Neuronal stem cell (in vitro differentiated cells): Measurements from ENCODE around the gene PRMT9.

Experiments
- DNase-seq: peaks from one replicate; pipeline ENCODE4 v3.0.0-alpha.2; 2013; ENCODE audit warnings: low spot score
- H2AFZ ChIP-seq: one replicate; pipeline ENCODE4 v1.6.1; 2013; ENCODE audit warnings: mild to moderate bottlenecking, low read length, inconsistent platforms
- H2AK5ac ChIP-seq: 2 replicates; pipeline ENCODE4 v1.6.1; 2013; ENCODE audit warnings: low read depth, mild to moderate bottlenecking, inconsistent platforms, low read length, moderate library complexity, mixed read lengths
- H2BK120ac ChIP-seq: 2 replicates; pipeline ENCODE4 v1.6.1; 2013; ENCODE audit warnings: low read depth, mild to moderate bottlenecking, inconsistent platforms, low read length, moderate library complexity, mixed read lengths
- H2BK12ac ChIP-seq: one replicate; pipeline ENCODE4 v1.6.1; 2013; ENCODE audit warnings: low read length, inconsistent platforms
- H2BK15ac ChIP-seq: 2 replicates; pipeline ENCODE4 v1.6.1; 2013; ENCODE audit warnings: mild to moderate bottlenecking, low read length, inconsistent platforms, mixed read lengths
- H2BK5ac ChIP-seq: one replicate; pipeline ENCODE4 v1.6.1; 2013; ENCODE audit warnings: inconsistent platforms, mild to moderate bottlenecking, low read length, moderate library complexity
- H3K14ac ChIP-seq: one replicate; pipeline ENCODE4 v1.6.1; 2013; ENCODE audit warnings: low read length, inconsistent platforms
- H3K18ac ChIP-seq: 2 replicates; pipeline ENCODE4 v1.6.1; 2013; ENCODE audit warnings: low read length, inconsistent platforms
- H3K23ac ChIP-seq: 2 replicates; pipeline ENCODE4 v1.6.1; 2013; ENCODE audit warnings: low read depth, mild to moderate bottlenecking, mixed read lengths, low read length, inconsistent platforms; ENCODE audit not compliant: poor library complexity
- H3K27ac ChIP-seq: replicated peaks from 3 replicates; pipeline ENCODE4 v1.5.1; 2013; ENCODE audit warnings: low read length, inconsistent platforms
- H3K27me3 ChIP-seq, 3 experiments: 2 replicates each; pipeline ENCODE4 v1.6.1; 2013; ENCODE audit warnings: low read length in 3 of 3, mild to moderate bottlenecking in 2 of 3, inconsistent platforms in 1 of 3, low read depth in 1 of 3, mixed read lengths in 1 of 3, moderate library complexity in 1 of 3; ENCODE audit not compliant: control insufficient read depth in 3 of 3, insufficient read depth in 3 of 3
- H3K36me3 ChIP-seq, 2 donors: replicated peaks in 1 of 2; 2 replicates each; pipeline ENCODE4 v1.6.1; 2013; ENCODE audit warnings: low read length in 2 of 2; ENCODE audit not compliant: control insufficient read depth in 2 of 2, insufficient read depth in 2 of 2
- H3K4ac ChIP-seq: 2 replicates; pipeline ENCODE4 v1.6.1; 2013; ENCODE audit warnings: inconsistent platforms, mild to moderate bottlenecking, low read length, moderate library complexity
- H3K4me1 ChIP-seq, 2 donors: 1 replicate in 1 of 2; 2 replicates in 1 of 2; pipeline ENCODE4 v1.6.1; 2013; ENCODE audit warnings: low read length in 2 of 2, low read depth in 1 of 2; ENCODE audit not compliant: control insufficient read depth in 2 of 2, insufficient read depth in 1 of 2
- H3K4me2 ChIP-seq: one replicate; pipeline ENCODE4 v1.6.1; 2013; ENCODE audit warnings: mild to moderate bottlenecking, low read length, inconsistent platforms; ENCODE audit not compliant: insufficient read depth, poor library complexity, severe bottlenecking
- H3K4me3 ChIP-seq, 2 donors: 2 replicates each; pipeline ENCODE4 v1.5.1; 2013; ENCODE audit warnings: low read length in 2 of 2, mild to moderate bottlenecking in 2 of 2, inconsistent platforms in 1 of 2, moderate library complexity in 1 of 2
- H3K79me1 ChIP-seq: one replicate; pipeline ENCODE4 v1.6.1; 2013; ENCODE audit warnings: low read depth, mild to moderate bottlenecking, inconsistent platforms, low read length, moderate library complexity
- H3K9ac ChIP-seq: one replicate; pipeline ENCODE4 v1.6.1; 2013; ENCODE audit warnings: mild to moderate bottlenecking, low read depth, low read length, inconsistent platforms; ENCODE audit not compliant: poor library complexity
- H3K9me3 ChIP-seq, 2 donors: replicated peaks in 1 of 2; 2 replicates each; pipeline versions ENCODE3 to v1.6.1; 2013; ENCODE audit warnings: low read length in 2 of 2, mild to moderate bottlenecking in 2 of 2, inconsistent platforms in 1 of 2, low read depth in 1 of 2, mixed read lengths in 1 of 2, moderate library complexity in 1 of 2; ENCODE audit not compliant: control insufficient read depth in 2 of 2, insufficient read depth in 1 of 2
- H4K8ac ChIP-seq: one replicate; pipeline ENCODE4 v1.6.1; 2013; ENCODE audit warnings: low read depth, mild to moderate bottlenecking, inconsistent platforms, low read length, moderate library complexity
- H4K91ac ChIP-seq: one replicate; pipeline ENCODE4 v1.6.1; 2013; ENCODE audit warnings: low read length, low read depth, mild to moderate bottlenecking, inconsistent platforms; ENCODE audit not compliant: poor library complexity
- WGBS, 2 donors: extraction: QIAGEN DNeasy Blood & Tissue Kit; methylation state at CpG; one replicate each; pipeline ENCODE4 v1.1.7; 2013; ENCODE audit warnings: missing lambda C conversion rate in 2 of 2, mixed read lengths in 1 of 2; ENCODE audit not compliant: insufficient read length in 2 of 2, insufficient replicate concordance in 1 of 2; ENCODE audit errors: extremely low coverage in 2 of 2; 5-methylcytosine and 5-hydroxymethylcytosine counted together

Gene PRMT9

DNA sequence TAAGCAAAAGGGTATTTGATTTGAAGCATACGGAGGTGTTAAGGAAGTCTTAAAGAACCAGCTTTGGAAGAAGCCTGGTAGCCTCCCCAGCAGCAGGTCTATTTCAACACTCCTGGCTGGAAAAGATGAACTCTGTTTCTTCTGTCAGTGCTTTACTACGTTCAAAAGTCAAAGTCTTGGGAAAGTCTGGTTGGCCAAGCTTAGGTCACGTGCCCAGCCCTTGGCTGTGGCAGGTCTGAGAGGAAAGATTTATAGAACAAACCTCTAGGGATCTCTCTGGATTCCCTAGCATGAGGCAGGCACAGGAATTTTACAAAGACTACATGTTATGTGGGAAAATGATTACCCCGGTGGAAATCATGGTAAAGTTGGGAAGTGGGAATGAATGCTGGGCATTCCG lies 39.4 kb upstream of the PRMT9 start:
- Histone ChIP-seq H3K9me3 (no peaks in the 10 kb centered on the region), H3K23ac (no peak overlapping the region), H3K4me1 (peaks cover 0 to 4% of the 10 kb centered on the region in 2 donors), H2BK5ac (no peak overlapping the region), H4K91ac (no peak overlapping the region), H4K8ac (no peak overlapping the region), H3K4ac (no peak overlapping the region), H3K18ac (no peak overlapping the region), H3K4me3 (no peak overlapping the region), H3K4me2 (no peak overlapping the region), H3K79me1 (no peaks in the 10 kb centered on the region), H2BK120ac (no peak overlapping the region), H2BK12ac (no peak overlapping the region), H3K14ac (no peak overlapping the region), H2BK15ac (no peak overlapping the region), H3K27me3 (peaks cover 0 to 40% (median 4%) of the 10 kb centered on the region in 3 experiments), H3K36me3 (no peaks in the 10 kb centered on the region), H2AFZ (no peak overlapping the region), H3K9ac (no peak overlapping the region), H3K27ac (no peak overlapping the region), H2AK5ac (no peak overlapping the region)
- DNase-seq = no peak
- WGBS, 2 donors = no CpG with 5 or more reads among the region's 5 CpGs

DNA sequence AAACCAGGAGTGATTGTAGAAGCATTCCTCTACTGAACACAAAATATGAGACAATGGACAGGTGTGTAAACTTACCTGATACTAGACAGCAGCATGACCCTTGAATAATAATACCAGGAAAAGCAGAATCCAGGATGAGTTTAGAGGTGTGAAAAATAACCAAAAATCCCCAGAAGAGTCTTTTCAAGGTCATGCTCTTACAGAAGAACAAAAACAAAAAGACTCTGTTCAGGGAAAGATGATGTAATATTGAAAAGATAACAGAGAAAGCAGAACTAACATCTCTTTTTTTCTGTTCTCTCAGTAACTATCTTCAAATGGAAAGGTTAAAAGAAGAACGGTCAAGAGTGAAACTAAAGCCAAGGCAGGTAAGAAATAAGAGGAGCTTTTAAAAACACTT lies 33.9 kb upstream of the PRMT9 start:
- H2AK5ac ChIP-seq = no peak overlapping the region
- no peak overlapping the region for H3K4me3 ChIP-seq
- H4K8ac ChIP-seq = no peak overlapping the region
- no peak overlapping the region for H3K23ac ChIP-seq
- H3K36me3 ChIP-seq = no peaks in the 10 kb centered on the region
- no peak overlapping the region for H3K14ac ChIP-seq
- H3K27ac ChIP-seq = no peak overlapping the region
- H3K18ac ChIP-seq = no peak overlapping the region
- no peak overlapping the region for H3K9ac ChIP-seq
- H3K27me3 ChIP-seq = peaks cover 0 to 12% (median 0%) of the 10 kb centered on the region in 3 experiments
- H3K4me1 ChIP-seq = no peaks in the 10 kb centered on the region
- no peaks in the 10 kb centered on the region for H3K79me1 ChIP-seq
- H2BK120ac ChIP-seq = no peak overlapping the region
- no peak overlapping the region for H4K91ac ChIP-seq
- no peak overlapping the region for H3K4me2 ChIP-seq
- H2AFZ ChIP-seq = no peak overlapping the region
- WGBS, 2 donors = no CpG with 5 or more reads among the region's 1 CpG
- no peak overlapping the region for H3K4ac ChIP-seq
- H2BK5ac ChIP-seq = no peak overlapping the region
- H2BK15ac ChIP-seq = no peak overlapping the region
- H3K9me3 ChIP-seq = no peaks in the 10 kb centered on the region
- DNase-seq = no peak
- H2BK12ac ChIP-seq = no peak overlapping the region

DNA sequence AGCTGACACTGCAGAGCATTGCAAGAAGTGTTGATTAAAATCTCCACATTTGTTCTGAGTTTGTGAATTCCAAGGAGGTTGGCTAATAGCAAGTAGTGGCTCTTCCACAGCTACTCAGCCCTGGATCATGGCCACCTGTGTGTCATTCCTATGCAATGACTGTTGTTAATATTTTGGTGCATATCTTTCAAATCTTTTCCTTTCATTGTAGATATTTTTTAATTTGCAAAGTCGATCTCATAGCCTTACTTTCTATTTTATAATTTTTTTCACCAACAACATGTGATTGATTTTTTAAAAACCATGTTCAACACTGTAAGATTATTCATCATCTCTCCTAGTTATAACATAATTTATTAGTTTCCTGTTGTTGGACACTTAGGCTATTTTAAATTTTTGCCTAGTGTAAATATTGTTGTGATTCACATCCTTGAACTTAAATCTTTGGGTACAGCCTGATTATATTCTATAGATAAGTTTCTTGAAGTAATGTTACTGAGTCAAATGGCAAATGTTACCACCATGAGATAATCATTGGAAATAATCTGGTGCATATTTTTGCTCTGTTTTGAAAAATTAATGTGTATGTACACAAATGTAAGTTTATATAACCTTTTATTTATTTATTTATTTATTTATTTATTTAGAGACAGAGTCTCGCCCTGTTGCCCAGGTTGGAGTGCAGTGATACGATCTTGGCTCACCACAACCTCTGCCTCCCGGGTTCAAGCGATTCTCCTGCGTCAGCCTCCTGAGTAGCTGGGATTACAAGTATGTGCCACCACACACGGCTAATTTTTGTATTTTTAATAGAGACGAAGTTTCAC lies 30.8 kb upstream of the PRMT9 start:
- Histone ChIP-seq H2BK15ac (no peak overlapping the region), H3K9me3 (no peaks in the 10 kb centered on the region), H3K79me1 (no peaks in the 10 kb centered on the region), H3K9ac (no peak overlapping the region), H3K4me2 (no peak overlapping the region), H3K4ac (no peak overlapping the region), H2BK5ac (no peak overlapping the region), H4K8ac (no peak overlapping the region), H3K18ac (no peak overlapping the region), H3K36me3 (no peaks in the 10 kb centered on the region), H3K4me3 (no peak overlapping the region), H3K27ac (no peak overlapping the region), H3K14ac (no peak overlapping the region), H2BK120ac (no peak overlapping the region), H2AFZ (no peak overlapping the region), H3K27me3 (peaks cover 0 to 7% (median 0%) of the 10 kb centered on the region in 3 experiments), H2BK12ac (no peak overlapping the region), H2AK5ac (no peak overlapping the region), H3K4me1 (no peaks in the 10 kb centered on the region), H3K23ac (no peak overlapping the region), H4K91ac (no peak overlapping the region)
- no peak for DNase-seq
- WGBS, 2 donors = no CpG with 5 or more reads among the region's 8 CpGs

GRCh38 chr4:147709999-147710398 lies 26.0 kb upstream of the PRMT9 start:
- WGBS, 2 donors = no CpG with 5 or more reads among the region's 5 CpGs

More at GRCh38 chr4:147709999-147710398, 26.0 kb upstream of the PRMT9 start:
- no peak overlapping the region for H2AK5ac ChIP-seq
- H3K36me3 ChIP-seq = no peaks in the 10 kb centered on the region
- no peak overlapping the region for H4K91ac ChIP-seq
- no peak overlapping the region for H2BK5ac ChIP-seq
- no peak overlapping the region for H2AFZ ChIP-seq
- H3K27ac ChIP-seq = no peak overlapping the region
- no peak overlapping the region for H2BK12ac ChIP-seq
- H3K9ac ChIP-seq = no peak overlapping the region
- H3K79me1 ChIP-seq = no peaks in the 10 kb centered on the region
- H2BK120ac ChIP-seq = no peak overlapping the region
- H3K18ac ChIP-seq = no peak overlapping the region
- no peak overlapping the region for H3K14ac ChIP-seq
- DNase-seq = no peak
- H3K23ac ChIP-seq = no peak overlapping the region
- no peaks in the 10 kb centered on the region for H3K27me3 ChIP-seq
- H3K4ac ChIP-seq = no peak overlapping the region
- H3K4me1 ChIP-seq = no peaks in the 10 kb centered on the region
- no peaks in the 10 kb centered on the region for H3K9me3 ChIP-seq
- H3K4me2 ChIP-seq = no peak overlapping the region
- no peak overlapping the region for H2BK15ac ChIP-seq
- H3K4me3 ChIP-seq = no peak overlapping the region
- no peak overlapping the region for H4K8ac ChIP-seq
